AG04449 (cell line): ENCODE measurements around the gene SEPTIN10.

Experiments
- CTCF ChIA-PET: fragments of 350-600 bp; formaldehyde crosslinking; extraction: SDS; loops from one replicate; lab custom pipeline; 2021; ENCODE audit warnings: antibody characterized with exemption; lab: Yijun Ruan, JAX
- POLR2A ChIA-PET: fragments of 400-600, 350-600 bp; formaldehyde crosslinking; extraction: SDS; loops from one replicate; lab custom pipeline; 2020; ENCODE audit warnings: antibody characterized with exemption, inconsistent platforms; lab: Yijun Ruan, JAX
- DNase-seq: peaks from one replicate; pipeline ENCODE4 v3.0.0-alpha.2; 2010; ENCODE audit warnings: low read depth, low spot score
- H3K4me3 ChIP-seq: 2 replicates; pipeline ENCODE4 v1.5.1; 2011; ENCODE audit warnings: low read depth, mild to moderate bottlenecking, control low read depth, low read length
- TF ChIP-seq, protein P1 (sequence below): IDR thresholded peaks from one replicate; pipeline ENCODE4 v1.5.1; 2011; ENCODE audit warnings: mild to moderate bottlenecking, moderate library complexity, low read length, control low read depth, inconsistent platforms; ENCODE audit not compliant: insufficient read depth; ENCODE audit errors: missing control alignments

Gene SEPTIN10

DNA sequence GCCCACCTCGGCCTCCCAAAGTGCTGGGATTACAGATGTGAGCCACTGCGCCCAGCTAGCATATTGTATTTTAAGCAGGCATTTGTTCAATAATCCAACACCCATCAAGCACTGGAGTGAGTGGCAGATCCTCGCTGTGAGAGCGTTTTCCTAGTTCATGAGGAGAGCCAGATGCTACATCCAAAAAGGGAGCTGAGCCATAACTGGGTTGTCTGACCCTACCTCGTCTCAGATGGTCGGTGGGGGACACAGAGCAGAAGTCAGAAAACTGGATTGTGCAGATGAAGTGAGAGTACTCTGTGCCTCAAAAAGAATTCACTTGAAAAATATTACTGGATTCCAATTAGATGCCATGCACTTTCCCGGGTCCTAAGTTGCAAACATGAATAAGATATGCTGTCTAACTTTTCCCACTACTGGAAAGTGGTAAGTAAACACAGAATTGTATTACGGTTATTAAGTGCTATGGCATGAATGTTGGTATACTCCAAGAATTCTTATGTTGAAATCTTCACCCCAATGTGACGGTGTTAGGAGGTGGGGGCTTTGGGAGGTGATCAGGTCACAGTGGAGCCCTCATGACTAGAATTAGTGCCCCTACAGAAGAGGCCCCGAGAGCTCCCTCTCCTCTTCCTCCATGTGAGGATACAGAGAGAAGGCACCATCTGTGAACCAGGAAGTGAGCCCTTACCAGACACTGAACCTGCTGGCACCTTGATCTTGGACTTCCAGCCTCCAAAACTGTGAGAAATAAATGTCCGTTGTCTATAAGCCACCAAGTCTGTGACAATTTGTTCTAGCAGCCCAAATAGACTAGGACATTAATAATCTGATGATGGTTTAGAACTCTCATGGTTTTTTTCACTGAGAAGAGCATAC is 21.9 kb upstream of the SEPTIN10 start:
- no peak for DNase-seq
- TF ChIP-seq, protein P1, sequence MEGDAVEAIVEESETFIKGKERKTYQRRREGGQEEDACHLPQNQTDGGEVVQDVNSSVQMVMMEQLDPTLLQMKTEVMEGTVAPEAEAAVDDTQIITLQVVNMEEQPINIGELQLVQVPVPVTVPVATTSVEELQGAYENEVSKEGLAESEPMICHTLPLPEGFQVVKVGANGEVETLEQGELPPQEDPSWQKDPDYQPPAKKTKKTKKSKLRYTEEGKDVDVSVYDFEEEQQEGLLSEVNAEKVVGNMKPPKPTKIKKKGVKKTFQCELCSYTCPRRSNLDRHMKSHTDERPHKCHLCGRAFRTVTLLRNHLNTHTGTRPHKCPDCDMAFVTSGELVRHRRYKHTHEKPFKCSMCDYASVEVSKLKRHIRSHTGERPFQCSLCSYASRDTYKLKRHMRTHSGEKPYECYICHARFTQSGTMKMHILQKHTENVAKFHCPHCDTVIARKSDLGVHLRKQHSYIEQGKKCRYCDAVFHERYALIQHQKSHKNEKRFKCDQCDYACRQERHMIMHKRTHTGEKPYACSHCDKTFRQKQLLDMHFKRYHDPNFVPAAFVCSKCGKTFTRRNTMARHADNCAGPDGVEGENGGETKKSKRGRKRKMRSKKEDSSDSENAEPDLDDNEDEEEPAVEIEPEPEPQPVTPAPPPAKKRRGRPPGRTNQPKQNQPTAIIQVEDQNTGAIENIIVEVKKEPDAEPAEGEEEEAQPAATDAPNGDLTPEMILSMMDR, result no peak
- no peak overlapping the region for H3K4me3 ChIP-seq
- POLR2A ChIA-PET, result no interaction called here
- CTCF ChIA-PET, result no interaction called here

DNA sequence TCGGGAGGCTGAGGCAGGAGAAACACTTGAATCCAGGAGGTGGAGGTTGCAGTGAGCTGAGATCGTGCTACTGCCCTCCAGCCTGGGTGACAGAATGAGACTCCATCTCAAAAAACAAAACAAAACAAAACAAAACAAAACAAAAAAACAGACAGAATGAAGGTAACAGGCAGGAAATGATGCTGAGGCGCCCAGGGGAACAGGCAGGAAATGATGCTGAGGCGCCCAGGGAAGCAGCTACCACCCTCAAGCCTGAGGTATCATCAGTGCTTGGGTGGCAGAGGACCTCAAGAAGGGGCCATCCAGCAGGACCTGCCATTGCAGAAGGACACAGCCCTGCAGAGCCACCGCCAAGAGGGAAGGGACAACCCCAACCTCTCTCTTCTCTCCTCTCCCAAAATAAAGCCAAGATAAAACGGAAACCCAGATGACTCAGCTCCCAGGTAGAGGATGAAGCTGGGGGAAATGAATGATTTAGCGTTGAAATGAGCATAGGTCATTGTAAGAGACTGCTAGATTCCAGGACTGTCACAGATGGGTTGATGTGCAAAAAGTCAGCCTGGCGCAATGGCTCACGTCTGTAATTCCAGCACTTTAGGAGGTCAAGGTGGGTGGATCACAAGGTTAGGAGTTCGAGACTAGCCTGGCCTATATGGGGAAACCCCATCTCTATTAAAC is 19.7 kb upstream of the SEPTIN10 start:
- ChIA-PET POLR2A (no interaction called here), CTCF (no interaction called here)
- no peak for DNase-seq
- H3K4me3 ChIP-seq, result no peak overlapping the region
- TF ChIP-seq, protein P1, result no peak

DNA sequence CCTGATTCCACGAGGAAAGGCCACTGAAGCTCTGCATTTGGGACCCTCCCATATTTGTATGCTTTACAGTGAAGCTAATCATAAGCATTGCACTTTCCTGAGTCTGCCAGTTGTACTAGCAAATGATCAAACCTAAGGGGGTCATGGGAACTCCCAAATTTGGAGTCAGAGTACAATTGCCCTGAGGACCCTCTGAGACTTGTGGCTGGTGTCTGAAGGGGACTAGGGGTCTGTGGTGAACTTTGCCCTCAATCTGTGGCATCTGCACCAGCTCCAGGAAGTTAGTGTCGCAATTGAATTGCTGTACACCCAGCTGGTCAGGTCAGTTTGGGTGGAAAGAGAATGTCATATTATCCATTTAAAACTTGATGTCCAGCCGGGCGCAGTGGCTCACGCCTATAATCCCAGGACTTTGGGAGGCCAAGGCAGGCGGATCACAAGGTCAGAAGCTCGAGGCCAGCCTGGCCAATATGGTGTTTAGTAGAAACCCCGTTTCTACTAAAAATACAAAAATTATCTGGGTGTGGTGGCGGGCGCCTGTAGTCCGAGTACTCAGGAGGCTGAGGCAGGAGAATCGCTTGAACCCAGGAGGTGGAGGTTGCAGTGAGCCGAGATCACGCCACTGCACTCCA is 18.5 kb upstream of the SEPTIN10 start:
- no peak for DNase-seq
- ChIA-PET POLR2A (no interaction called here), CTCF (no interaction called here)
- TF ChIP-seq, protein P1, result no peak
- H3K4me3 ChIP-seq, result no peak overlapping the region

DNA sequence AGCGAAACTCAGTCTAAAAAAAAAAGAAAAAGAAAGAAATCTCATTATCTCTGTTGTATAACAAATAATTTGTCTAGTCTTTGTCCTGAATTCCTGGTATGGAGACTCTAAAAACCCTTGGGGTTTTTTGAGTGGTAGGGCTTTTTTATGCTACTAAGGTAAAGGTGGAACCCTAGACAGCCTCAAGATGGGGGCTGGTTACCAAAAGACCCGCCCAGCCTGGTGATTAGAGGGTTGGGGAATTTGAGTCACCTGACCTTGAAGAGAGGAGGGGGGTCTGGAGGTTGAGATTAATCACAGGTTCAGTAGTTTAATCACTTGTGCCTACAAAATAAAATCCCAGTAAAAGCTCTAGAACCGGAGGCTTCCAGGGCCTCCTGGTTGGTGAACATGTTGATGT is 18.0 kb upstream of the SEPTIN10 start:
- POLR2A ChIA-PET, result no interaction called here
- no peak for DNase-seq
- no peak overlapping the region for H3K4me3 ChIP-seq
- CTCF ChIA-PET, result no interaction called here
- TF ChIP-seq, protein P1, result no peak

DNA sequence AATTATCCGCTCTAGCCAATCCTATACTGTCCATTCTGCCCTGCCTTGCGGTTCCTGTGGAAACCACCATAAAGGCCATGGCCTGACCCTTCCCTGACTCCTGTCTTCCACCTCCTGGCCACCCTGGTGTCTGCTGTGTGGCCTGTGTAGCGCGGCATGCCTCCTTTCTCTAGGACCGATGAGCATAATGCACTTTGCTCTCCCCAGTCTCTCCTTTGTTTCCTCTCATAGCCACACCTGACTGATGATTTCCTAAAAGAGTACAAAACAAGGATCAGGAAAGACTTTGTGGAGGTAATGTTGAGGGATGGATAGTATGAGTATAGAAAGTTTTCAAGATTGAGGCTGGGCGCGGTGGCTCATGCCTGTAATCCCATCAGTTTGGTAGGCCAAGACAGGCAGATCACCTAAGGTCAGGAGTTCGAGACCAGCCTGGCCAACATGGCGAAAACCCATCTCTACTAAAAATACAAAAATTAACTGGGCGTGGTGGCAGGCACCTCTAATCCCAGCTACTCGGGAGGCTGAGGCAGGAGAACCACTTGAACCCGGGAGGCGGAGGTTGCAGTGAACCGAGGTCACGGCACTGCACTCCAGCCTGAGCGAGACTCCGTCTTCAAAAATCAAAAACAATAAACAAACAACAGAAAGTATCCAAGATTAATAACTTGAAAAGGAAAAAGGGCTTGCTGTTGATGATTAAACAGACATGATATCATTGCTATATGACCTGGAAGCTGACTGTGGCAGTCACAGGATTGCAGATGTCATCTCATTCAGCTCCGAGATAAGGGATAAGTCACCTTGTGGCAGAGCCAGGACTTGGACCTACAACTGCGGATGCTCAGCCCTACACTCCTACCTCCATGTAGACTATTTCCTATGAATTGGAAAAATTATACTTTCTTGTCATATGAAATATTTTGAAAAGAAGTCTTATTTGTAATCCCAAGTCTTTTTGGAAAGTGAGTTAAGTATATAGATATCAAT is 17.0 kb upstream of the SEPTIN10 start:
- H3K4me3 ChIP-seq, result no peak overlapping the region
- TF ChIP-seq, protein P1, result no peak
- no peak for DNase-seq
- ChIA-PET CTCF (no interaction called here), POLR2A (no interaction called here)
